NT2/D1 (cell line): ENCODE results near the gene PRR23E.

Experiments used
- SUZ12 ChIP-seq: IDR thresholded peaks from 2 replicates; pipeline ENCODE4 v1.6.1; 2011; ENCODE audit not compliant: insufficient read length, insufficient read depth; ENCODE audit errors: extremely low read depth
- YY1 ChIP-seq: IDR thresholded peaks from 2 replicates; pipeline ENCODE4 v1.6.1; 2011; ENCODE audit not compliant: insufficient read length, insufficient read depth

- TF ChIP-seq SUZ12 (no peak), YY1 (no peak)
Observed at GRCh38 chr3:127212231-127212630, 19.3 kb downstream of the PRR23E start.
